DND-41 (cell line): ENCODE measurements around the gene UBE2D2.

Source experiments
- CTCF ChIP-seq: IDR thresholded peaks from 2 replicates; pipeline ENCODE4 v1.5.1; 2012; ENCODE audit warnings: borderline replicate concordance, low read length, moderate library complexity, mild to moderate bottlenecking; ENCODE audit not compliant: poor library complexity, severe bottlenecking; ENCODE audit errors: extremely low read depth
- EZH2 ChIP-seq: IDR thresholded peaks from 3 replicates; pipeline ENCODE4 v1.6.1; 2012; ENCODE audit warnings: borderline replicate concordance, low read depth, mild to moderate bottlenecking, moderate library complexity, low read length, inconsistent platforms; ENCODE audit not compliant: severe bottlenecking

GRCh38 chr5:139665626-139666025 is 104.5 kb downstream of the UBE2D2 start:
- TF ChIP-seq CTCF (no peak), EZH2 (no peak)
